ENCODE data around the gene GPR18.
A peak's percentile ranks its signal among the peaks of the same experiment; 100 is the strongest.
"Not testable (repeated sequence)": the region's sequence is repeated elsewhere in the genome, so short reads cannot be mapped to it uniquely, and the experiment has no call there.

GPR18 gene

GRCh38 chr13:99246100-99246499 is 12.1 kb downstream of the GPR18 start:
- H3K4me1 ChIP-seq, result no peaks in the 10 kb centered on the region
- no peak for TF ChIP-seq Cebpa-rat (IDR thresholded peaks at IDR 0.05)
- H3K36me3 ChIP-seq, result peaks cover 62% of the 10 kb centered on the region
- H3K9ac ChIP-seq, result no peak overlapping the region
- H4K20me1 ChIP-seq, result no peaks in the 10 kb centered on the region
- H3K9me3 ChIP-seq, result peaks cover 12% of the 10 kb centered on the region
- no peaks in the 10 kb centered on the region for H3K27me3 ChIP-seq
- no peak overlapping the region for H3K27ac ChIP-seq
- H3K4me3 ChIP-seq, result no peak overlapping the region
- H3K4me2 ChIP-seq, result no peak overlapping the region

GRCh38 chr13:99237981-99238662 is 20.1 kb downstream of the GPR18 start:
- H3K4me1 ChIP-seq, result peaks cover 45% of the 10 kb centered on the region
- peak overlapping the region; percentile 73 for H3K27ac ChIP-seq
- no peaks in the 10 kb centered on the region for H3K27me3 ChIP-seq
- TF ChIP-seq Cebpa-rat (IDR thresholded peaks at IDR 0.05), result no peak
- peak overlapping the region; percentile 29; the same call in 1 of the 2 replicates for H3K4me3 ChIP-seq
- H3K9me3 ChIP-seq, result peaks cover 7% of the 10 kb centered on the region
- H3K36me3 ChIP-seq, result peaks cover 46% of the 10 kb centered on the region
- H3K9ac ChIP-seq, result peak overlapping the region; percentile 63
- no peaks in the 10 kb centered on the region for H4K20me1 ChIP-seq
- peak overlapping the region; percentile 76 for H3K4me2 ChIP-seq

GRCh38 chr13:99231721-99232120 is 26.5 kb downstream of the GPR18 start:
- Histone ChIP-seq H3K27ac (peak overlapping the region; percentile 94), H3K4me2 (peak overlapping the region; percentile 82), H3K9me3 (no peaks in the 10 kb centered on the region), H3K4me3 (peak overlapping the region; percentile 7; the same call in 1 of the 2 replicates), H3K36me3 (peaks cover 24% of the 10 kb centered on the region), H4K20me1 (no peaks in the 10 kb centered on the region), H3K27me3 (no peaks in the 10 kb centered on the region), H3K9ac (peak overlapping the region; percentile 86), H3K4me1 (peaks cover 77% of the 10 kb centered on the region)
- no peak for TF ChIP-seq Cebpa-rat (IDR thresholded peaks at IDR 0.05)

GRCh38 chr13:99230991-99231390 is 27.2 kb downstream of the GPR18 start:
- TF ChIP-seq Cebpa-rat (IDR thresholded peaks at IDR 0.05), result no peak
- Histone ChIP-seq H3K27ac (peak overlapping the region; percentile 94), H3K4me1 (peaks cover 84% of the 10 kb centered on the region), H3K27me3 (no peaks in the 10 kb centered on the region), H4K20me1 (no peaks in the 10 kb centered on the region), H3K4me2 (peak overlapping the region; percentile 82), H3K36me3 (peaks cover 27% of the 10 kb centered on the region), H3K9ac (peak overlapping the region; percentile 86), H3K9me3 (no peaks in the 10 kb centered on the region), H3K4me3 (peak overlapping the region; percentile 25; the same call in 1 of the 2 replicates)

- Histone ChIP-seq H3K4me3 (peak overlapping the region; percentile 25; the same call in 1 of the 2 replicates), H3K9ac (peak overlapping the region; percentile 86), H3K4me1 (peaks cover 86% of the 10 kb centered on the region), H3K36me3 (peaks cover 23% of the 10 kb centered on the region), H3K4me2 (peak overlapping the region; percentile 82), H3K27ac (peak overlapping the region; percentile 94)
- not testable (repeated sequence) for H3K27me3 ChIP-seq, H4K20me1 ChIP-seq, H3K9me3 ChIP-seq
These were observed 27.6 kb downstream of the GPR18 start for GRCh38 chr13:99230588-99230987.

GRCh38 chr13:99228737-99229691 is 29.2 kb downstream of the GPR18 start:
- Histone ChIP-seq H3K4me2 (peak overlapping the region; percentile 82), H3K4me3 (peak overlapping the region; percentile 55), H3K4me1 (peaks cover 89% of the 10 kb centered on the region), H3K9ac (peak overlapping the region; percentile 86), H3K27ac (peak overlapping the region; percentile 94), H3K27me3 (no peaks in the 10 kb centered on the region), H3K9me3 (no peaks in the 10 kb centered on the region; the same call in 1 of the 2 replicates), H3K36me3 (peaks cover 11% of the 10 kb centered on the region), H4K20me1 (no peaks in the 10 kb centered on the region)
- TF ChIP-seq Cebpa-rat (IDR thresholded peaks at IDR 0.05), result no peak

GRCh38 chr13:99227909-99228688 is 30.1 kb downstream of the GPR18 start:
- Histone ChIP-seq H4K20me1 (no peaks in the 10 kb centered on the region), H3K27me3 (no peaks in the 10 kb centered on the region), H3K9ac (peak overlapping the region; percentile 86), H3K4me3 (peak overlapping the region; percentile 55), H3K4me1 (peaks cover 94% of the 10 kb centered on the region), H3K36me3 (peaks cover 10% of the 10 kb centered on the region), H3K9me3 (peaks cover 1% of the 10 kb centered on the region), H3K4me2 (peak overlapping the region; percentile 82), H3K27ac (peak overlapping the region; percentile 94)
- TF ChIP-seq Cebpa-rat (IDR thresholded peaks at IDR 0.05), result no peak

GRCh38 chr13:99227331-99227900 is 30.8 kb downstream of the GPR18 start:
- H3K9me3 ChIP-seq, result peaks cover 8% of the 10 kb centered on the region
- H3K4me2 ChIP-seq, result peak overlapping the region; percentile 82
- H3K4me3 ChIP-seq, result peak overlapping the region; percentile 20; the same call in 1 of the 2 replicates
- H3K4me1 ChIP-seq, result peaks cover 88% of the 10 kb centered on the region
- peaks cover 10% of the 10 kb centered on the region for H3K36me3 ChIP-seq
- H4K20me1 ChIP-seq, result no peaks in the 10 kb centered on the region
- H3K27ac ChIP-seq, result peak overlapping the region; percentile 94
- no peaks in the 10 kb centered on the region for H3K27me3 ChIP-seq
- TF ChIP-seq Cebpa-rat (IDR thresholded peaks at IDR 0.05), result no peak
- H3K9ac ChIP-seq, result peak overlapping the region; percentile 86

GRCh38 chr13:99226513-99226912 is 31.7 kb downstream of the GPR18 start:
- Histone ChIP-seq H3K27me3 (no peaks in the 10 kb centered on the region), H3K4me2 (peak overlapping the region; percentile 82), H3K9ac (0 out of 2 replicates have a peak overlapping the region, but pooled peaks have one; percentile 16), H3K27ac (peak overlapping the region; percentile 94), H3K4me1 (peaks cover 87% of the 10 kb centered on the region), H3K4me3 (no peak overlapping the region), H4K20me1 (no peaks in the 10 kb centered on the region), H3K9me3 (peaks cover 15% of the 10 kb centered on the region), H3K36me3 (peaks cover 19% of the 10 kb centered on the region)
- no peak for TF ChIP-seq Cebpa-rat (IDR thresholded peaks at IDR 0.05)
